Measurements from ENCODE around the gene SLC5A5. TPM values are rescaled to one million over a fixed set of nuclear protein-coding genes. Genes with fewer than 3 reads are reported as not detected.

SLC5A5 gene
- total RNA-seq, 4 donors from 2014 or later, result not detected

DNA sequence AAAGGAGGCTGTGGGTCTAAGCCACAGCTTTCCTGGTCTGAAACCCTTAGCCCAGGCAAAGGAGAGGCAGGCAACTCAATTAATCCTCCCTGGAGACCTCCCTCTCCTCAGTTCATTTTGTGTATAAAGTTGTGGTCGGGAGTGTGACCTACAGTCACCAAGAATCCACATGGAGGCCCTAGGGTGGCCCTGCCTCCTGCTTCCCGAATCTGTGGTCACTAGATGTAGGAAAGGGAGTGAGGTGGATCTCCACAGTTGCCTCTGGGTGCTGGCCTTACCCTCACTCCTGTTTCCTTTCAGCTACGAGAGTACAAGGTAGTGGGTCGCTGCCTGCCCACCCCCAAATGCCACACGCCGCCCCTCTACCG lies 10.8 kb upstream of the SLC5A5 start:
- TF ChIP-seq CTCF (IDR thresholded peaks at IDR 0.05; ENCODE audit: low read depth), result no peak

DNA sequence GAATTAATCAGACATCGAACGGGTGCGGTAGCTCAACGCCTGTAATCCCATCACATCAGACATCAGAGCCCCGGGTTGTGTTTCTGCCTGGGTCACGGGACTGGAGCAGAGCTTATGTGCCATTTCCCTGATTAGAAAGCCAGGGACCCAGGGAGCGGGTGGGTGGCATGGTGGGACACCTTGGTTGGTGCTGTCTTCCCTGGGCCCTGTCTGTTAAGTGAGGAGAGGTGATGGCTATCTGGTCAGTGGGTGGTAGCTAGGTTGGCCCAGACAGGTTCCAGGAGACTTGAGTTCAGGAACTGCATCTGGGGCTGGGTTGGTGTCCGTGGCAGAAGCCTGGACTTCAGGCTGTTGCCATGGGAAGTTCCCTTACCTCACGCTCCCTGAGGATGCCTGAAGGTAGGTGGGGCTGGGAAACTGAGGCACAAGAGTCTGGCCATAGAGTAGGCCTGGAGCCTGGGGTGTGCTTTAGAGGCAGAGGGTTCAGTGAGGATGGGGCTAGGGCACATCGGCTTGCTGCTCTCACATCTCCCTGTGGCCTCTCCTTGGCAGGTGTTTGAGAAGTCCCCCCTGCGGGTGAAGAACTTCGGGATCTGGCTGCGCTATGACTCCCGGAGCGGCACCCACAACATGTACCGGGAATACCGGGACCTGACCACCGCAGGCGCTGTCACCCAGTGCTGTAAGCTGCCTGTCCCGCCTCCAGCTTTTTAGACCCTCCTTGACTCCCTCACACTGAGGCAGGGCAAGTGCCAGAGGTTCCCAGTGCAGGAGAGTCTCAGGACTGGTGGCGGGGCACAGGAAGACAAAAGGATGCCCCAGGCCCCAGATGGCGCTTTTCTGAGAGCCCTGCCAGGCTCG lies 10.0 kb upstream of the SLC5A5 start:
- TF ChIP-seq CTCF (IDR thresholded peaks at IDR 0.05; ENCODE audit: low read depth), result no peak

GRCh38 chr19:17862711-17863519 lies 8.8 kb upstream of the SLC5A5 start:
- no peak for TF ChIP-seq CTCF (IDR thresholded peaks at IDR 0.05; ENCODE audit: low read depth)

DNA sequence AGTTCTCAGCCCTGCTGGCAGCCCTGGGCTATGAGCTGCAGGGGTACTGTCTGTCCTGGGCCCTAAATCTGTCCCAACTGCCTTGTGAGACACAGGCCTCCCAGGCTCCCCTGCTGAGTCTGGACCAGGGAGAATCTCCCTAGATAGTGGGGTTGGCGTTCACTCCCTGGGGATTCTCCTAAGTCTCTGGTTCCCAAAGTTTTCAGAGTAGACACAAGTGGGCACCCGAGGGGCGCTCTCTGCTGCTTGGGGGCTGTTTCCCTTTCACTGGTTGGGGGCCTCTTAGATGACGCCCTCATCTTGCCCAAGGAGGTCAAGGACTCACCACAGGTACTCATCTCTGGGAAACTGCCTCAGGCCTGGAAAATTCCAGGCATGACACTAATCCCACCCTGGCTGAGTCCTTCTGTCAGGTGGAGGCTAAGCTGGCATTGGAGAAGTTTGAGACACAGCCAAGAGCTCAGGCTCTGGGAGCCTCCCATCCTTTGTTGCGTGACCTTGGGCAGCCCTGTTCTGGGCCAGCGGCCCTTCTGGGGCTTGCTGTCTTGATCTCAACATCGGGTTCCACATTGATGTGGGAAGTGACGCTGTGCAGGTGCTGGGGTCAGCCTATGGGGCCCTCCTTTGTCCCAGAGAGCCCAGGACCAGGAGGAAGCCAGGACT lies 8.1 kb upstream of the SLC5A5 start:
- no peak for TF ChIP-seq CTCF (IDR thresholded peaks at IDR 0.05; ENCODE audit: low read depth)

DNA sequence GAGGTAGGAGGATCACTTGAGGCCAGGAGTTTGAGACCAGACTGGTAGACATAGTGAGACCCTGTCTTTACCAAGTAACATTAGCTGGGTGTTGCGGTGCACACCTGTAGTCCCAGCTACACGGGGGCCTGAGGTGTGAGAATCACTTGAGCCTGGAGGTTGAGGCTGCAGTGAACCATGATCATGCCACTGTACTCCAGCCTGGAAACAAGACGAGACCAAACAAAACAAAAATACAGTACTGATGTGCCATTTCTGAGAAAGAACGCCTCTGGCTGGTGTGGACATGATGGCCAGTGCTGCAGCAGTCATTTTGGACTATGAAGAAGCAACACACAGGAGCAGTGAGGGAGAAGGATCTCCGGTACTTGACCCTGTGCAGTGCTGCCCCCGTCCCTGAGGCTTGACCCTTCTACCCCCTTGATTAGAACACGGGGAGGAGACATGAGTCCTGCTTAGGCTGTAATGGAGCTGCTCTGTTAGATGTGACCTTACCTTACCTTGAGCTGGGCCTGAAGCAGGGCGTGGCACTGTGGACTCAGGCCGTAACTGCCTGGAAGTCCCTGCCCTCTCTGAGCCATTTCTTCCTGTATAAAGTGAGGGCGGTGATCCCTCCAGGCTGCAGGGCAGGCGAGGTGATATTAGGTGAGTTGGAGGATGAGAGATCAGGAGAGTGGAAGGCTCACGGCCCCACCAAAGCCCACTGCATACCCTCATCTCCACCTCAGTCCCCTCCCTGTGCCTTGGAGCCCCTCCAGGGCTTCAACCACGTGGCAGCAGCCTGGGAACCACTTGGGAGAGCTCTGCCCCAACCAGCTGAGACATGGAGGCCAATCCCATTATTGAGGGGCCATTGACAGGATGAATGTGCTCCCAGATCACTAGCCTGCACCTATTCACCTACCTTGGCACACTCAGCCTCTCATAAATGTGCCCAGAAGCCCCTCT lies 6.1 kb upstream of the SLC5A5 start:
- no peak for TF ChIP-seq CTCF (IDR thresholded peaks at IDR 0.05; ENCODE audit: low read depth)

DNA sequence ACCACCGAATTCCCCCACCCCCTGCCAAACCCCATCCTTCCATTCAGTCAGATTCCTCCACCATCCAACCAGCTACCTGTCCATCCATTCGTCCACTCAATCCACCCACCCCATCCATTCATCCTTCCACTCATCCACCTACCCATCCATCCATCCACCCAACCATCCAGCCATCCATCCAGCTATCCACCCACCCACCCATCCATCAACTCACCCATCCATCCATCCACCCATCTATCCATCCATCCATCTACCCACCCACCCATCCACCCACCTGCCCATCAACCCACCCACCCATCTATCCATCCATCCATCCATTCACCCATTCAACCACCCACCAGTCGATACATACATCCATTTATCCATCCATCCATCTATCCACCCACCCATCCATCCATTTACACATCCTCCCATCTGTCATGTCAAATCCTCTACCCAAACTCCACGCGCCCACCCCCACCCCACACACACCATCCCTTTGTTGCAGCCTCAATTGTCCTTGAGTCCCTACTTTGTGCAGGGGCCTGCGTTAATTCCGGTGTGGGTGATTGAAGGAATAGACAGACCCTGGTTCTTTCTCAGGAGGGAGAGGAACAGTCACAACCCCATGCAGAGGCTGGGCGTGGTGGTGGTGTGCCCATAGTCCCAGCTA lies 5.3 kb upstream of the SLC5A5 start:
- no peak for TF ChIP-seq CTCF (IDR thresholded peaks at IDR 0.05; ENCODE audit: low read depth)
